Astrocyte (in vitro differentiated cells and primary cell): ENCODE results near the gene MISP. TPM values are rescaled to one million over a fixed set of nuclear protein-coding genes. Genes with fewer than 3 reads are reported as not detected.
A peak's percentile ranks its signal among the peaks of the same experiment; 100 is the strongest.

Experiments
- DNase-seq: peaks from one replicate; pipeline ENCODE4 v3.0.0-alpha.2; 2010; ENCODE audit warnings: low read depth
- FAIRE-seq: peaks from 2 replicates; lab custom pipeline; 2011; peaks lifted over from hg19 to GRCh38; lab: Jason Lieb, UNC
- H2AFZ ChIP-seq: 2 replicates; pipeline ENCODE4 v1.6.0; 2012; ENCODE audit warnings: low read depth, low read length, inconsistent platforms
- H3K27ac ChIP-seq: 2 replicates; pipeline ENCODE4 v1.5.1; 2011; ENCODE audit warnings: low read depth, low read length, inconsistent platforms
- H3K27me3 ChIP-seq: 2 replicates; pipeline ENCODE4 v1.6.0; 2011; ENCODE audit warnings: low read length, inconsistent platforms; ENCODE audit not compliant: insufficient read depth
- H3K36me3 ChIP-seq: 2 replicates; pipeline ENCODE4 v1.5.1; 2011; ENCODE audit warnings: low read length, inconsistent platforms; ENCODE audit not compliant: insufficient read depth
- H3K4me1 ChIP-seq: 2 replicates; pipeline ENCODE4 v1.5.1; 2011; ENCODE audit warnings: low read length, inconsistent platforms; ENCODE audit not compliant: insufficient read depth
- H3K4me2 ChIP-seq: 2 replicates; pipeline ENCODE4 v1.6.0; 2012; ENCODE audit warnings: low read length, inconsistent platforms
- H3K4me3 ChIP-seq: 2 replicates; pipeline ENCODE4 v1.5.1; 2011; ENCODE audit warnings: low read depth, mild to moderate bottlenecking, low read length, inconsistent platforms; ENCODE audit not compliant: insufficient read depth
- H3K79me2 ChIP-seq: 2 replicates; pipeline ENCODE4 v1.6.0; 2012; ENCODE audit warnings: mild to moderate bottlenecking, low read length, inconsistent platforms; ENCODE audit not compliant: insufficient read depth
- H3K9ac ChIP-seq: 2 replicates; pipeline ENCODE4 v1.6.0; 2012; ENCODE audit warnings: mild to moderate bottlenecking, low read length, inconsistent platforms
- H3K9me3 ChIP-seq: 2 replicates; pipeline ENCODE4 v1.5.1; 2012; ENCODE audit warnings: low read depth, mild to moderate bottlenecking, low read length, inconsistent platforms; ENCODE audit not compliant: insufficient read depth
- H4K20me1 ChIP-seq: 2 replicates; pipeline ENCODE4 v1.6.0; 2012; ENCODE audit warnings: low read length, inconsistent platforms; ENCODE audit not compliant: insufficient read depth
- H3K27ac Mint-ChIP-seq: one replicate; pipeline ENCODE4 v1.8.0; 2021; ENCODE audit warnings: mild to moderate bottlenecking, mixed read lengths; ENCODE audit not compliant: unreplicated experiment
- H3K27me3 Mint-ChIP-seq: one replicate; pipeline ENCODE4 v1.8.0; 2021; ENCODE audit warnings: low read depth, mixed read lengths; ENCODE audit not compliant: unreplicated experiment
- H3K36me3 Mint-ChIP-seq: one replicate; pipeline ENCODE4 v1.8.0; 2021; ENCODE audit warnings: low read depth, mixed read lengths; ENCODE audit not compliant: unreplicated experiment
- H3K4me1 Mint-ChIP-seq: one replicate; pipeline ENCODE4 v1.8.0; 2021; ENCODE audit warnings: low read depth, mixed read lengths; ENCODE audit not compliant: unreplicated experiment
- H3K4me3 Mint-ChIP-seq: one replicate; pipeline ENCODE4 v1.8.0; 2021; ENCODE audit warnings: mild to moderate bottlenecking, moderate library complexity, mixed read lengths; ENCODE audit not compliant: unreplicated experiment
- H3K9me3 Mint-ChIP-seq: one replicate; pipeline ENCODE4 v1.8.0; 2021; ENCODE audit warnings: mild to moderate bottlenecking, mixed read lengths; ENCODE audit not compliant: unreplicated experiment
- CTCF ChIP-seq: IDR thresholded peaks from 2 replicates; pipeline ENCODE4 v1.5.1; 2011; ENCODE audit warnings: low read depth, mild to moderate bottlenecking, inconsistent platforms, low read length, moderate library complexity; ENCODE audit not compliant: insufficient read depth
- EZH2 ChIP-seq: IDR thresholded peaks from 2 replicates; pipeline ENCODE4 v1.6.1; 2012; ENCODE audit warnings: mild to moderate bottlenecking, low read length, inconsistent platforms; ENCODE audit not compliant: insufficient read depth
- total RNA-seq: library from RNA; stranded (reverse); gene quantifications from 2 replicates; pipeline ENCODE4 v1.2.1, GENCODE V29; 2021

MISP gene
- total RNA-seq, 1 donor from 2014 or later = 0.43 TPM

DNA sequence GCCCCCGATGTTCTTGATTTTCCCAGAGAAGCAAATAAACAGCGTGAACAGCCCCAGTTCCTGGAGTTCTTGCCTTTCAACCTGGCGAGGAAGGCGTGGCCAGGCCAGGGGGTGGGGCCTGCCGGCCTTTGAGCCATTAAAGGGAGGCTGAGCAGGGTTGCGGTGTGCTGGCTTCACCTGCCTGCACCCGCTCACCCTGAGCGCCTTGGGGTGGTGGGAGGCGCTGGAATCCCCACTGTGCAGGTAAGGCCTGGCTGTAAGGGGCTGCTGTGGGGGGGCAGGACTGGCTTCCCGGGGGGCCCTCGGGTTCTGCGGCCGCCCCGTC, 2.7 kb upstream of the MISP start:
- FAIRE-seq = no peak
- H3K27me3 ChIP-seq = no peaks in the 10 kb centered on the region
- H3K36me3 ChIP-seq = no peaks in the 10 kb centered on the region
- no peak overlapping the region for H2AFZ ChIP-seq
- no peaks in the 10 kb centered on the region for H4K20me1 ChIP-seq
- no peak for DNase-seq
- Mint-ChIP-seq H3K4me3 (no peak overlapping the region), H3K4me1 (peaks cover 1% of the 10 kb centered on the region), H3K27me3 (no peaks in the 10 kb centered on the region), H3K9me3 (peaks cover 14% of the 10 kb centered on the region), H3K36me3 (peaks cover 9% of the 10 kb centered on the region), H3K27ac (no peak overlapping the region)
- H3K9ac ChIP-seq = no peak overlapping the region
- H3K4me2 ChIP-seq = no peak overlapping the region
- no peak overlapping the region for H3K27ac ChIP-seq
- no peaks in the 10 kb centered on the region for H3K79me2 ChIP-seq
- peaks cover 13% of the 10 kb centered on the region for H3K9me3 ChIP-seq
- TF ChIP-seq CTCF = no peak
- TF ChIP-seq EZH2 = no peak
- peaks cover 19% of the 10 kb centered on the region for H3K4me1 ChIP-seq
- no peak overlapping the region for H3K4me3 ChIP-seq

DNA sequence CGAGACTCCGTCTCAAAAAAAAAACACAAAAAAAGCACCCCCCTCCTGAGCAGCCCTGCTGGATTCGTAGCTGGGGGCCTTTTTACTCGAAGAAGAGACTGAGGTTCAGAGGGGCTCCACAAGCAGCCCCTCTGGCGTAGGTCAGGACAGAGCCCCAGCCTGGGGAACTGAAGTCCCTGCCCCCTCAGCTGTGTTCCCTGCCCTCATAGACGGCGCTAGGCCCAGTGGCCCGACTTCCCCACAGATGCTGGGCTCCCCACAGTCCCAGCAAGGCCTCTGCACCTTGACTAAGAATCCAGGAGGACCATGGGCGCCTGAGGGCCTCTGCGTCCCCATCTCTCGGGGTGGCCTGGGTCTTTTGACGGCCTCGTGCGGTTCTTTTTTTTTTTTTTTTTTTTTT, 1.1 kb upstream of the MISP start:
- TF ChIP-seq CTCF (no peak), EZH2 (no peak)
- Histone ChIP-seq H2AFZ (no peak overlapping the region), H3K9ac (no peak overlapping the region), H3K27me3 (no peaks in the 10 kb centered on the region), H3K36me3 (no peaks in the 10 kb centered on the region), H3K79me2 (no peaks in the 10 kb centered on the region), H4K20me1 (no peaks in the 10 kb centered on the region), H3K27ac (no peak overlapping the region), H3K9me3 (peaks cover 13% of the 10 kb centered on the region), H3K4me3 (no peak overlapping the region), H3K4me1 (peaks cover 22% of the 10 kb centered on the region), H3K4me2 (no peak overlapping the region)
- no peaks in the 10 kb centered on the region for H3K27me3 Mint-ChIP-seq
- peaks cover 4% of the 10 kb centered on the region for H3K36me3 Mint-ChIP-seq
- peaks cover 1% of the 10 kb centered on the region for H3K4me1 Mint-ChIP-seq
- DNase-seq (no peak), FAIRE-seq (no peak)
- no peak overlapping the region for H3K4me3 Mint-ChIP-seq
- no peak overlapping the region for H3K27ac Mint-ChIP-seq
- H3K9me3 Mint-ChIP-seq = peaks cover 4% of the 10 kb centered on the region

DNA sequence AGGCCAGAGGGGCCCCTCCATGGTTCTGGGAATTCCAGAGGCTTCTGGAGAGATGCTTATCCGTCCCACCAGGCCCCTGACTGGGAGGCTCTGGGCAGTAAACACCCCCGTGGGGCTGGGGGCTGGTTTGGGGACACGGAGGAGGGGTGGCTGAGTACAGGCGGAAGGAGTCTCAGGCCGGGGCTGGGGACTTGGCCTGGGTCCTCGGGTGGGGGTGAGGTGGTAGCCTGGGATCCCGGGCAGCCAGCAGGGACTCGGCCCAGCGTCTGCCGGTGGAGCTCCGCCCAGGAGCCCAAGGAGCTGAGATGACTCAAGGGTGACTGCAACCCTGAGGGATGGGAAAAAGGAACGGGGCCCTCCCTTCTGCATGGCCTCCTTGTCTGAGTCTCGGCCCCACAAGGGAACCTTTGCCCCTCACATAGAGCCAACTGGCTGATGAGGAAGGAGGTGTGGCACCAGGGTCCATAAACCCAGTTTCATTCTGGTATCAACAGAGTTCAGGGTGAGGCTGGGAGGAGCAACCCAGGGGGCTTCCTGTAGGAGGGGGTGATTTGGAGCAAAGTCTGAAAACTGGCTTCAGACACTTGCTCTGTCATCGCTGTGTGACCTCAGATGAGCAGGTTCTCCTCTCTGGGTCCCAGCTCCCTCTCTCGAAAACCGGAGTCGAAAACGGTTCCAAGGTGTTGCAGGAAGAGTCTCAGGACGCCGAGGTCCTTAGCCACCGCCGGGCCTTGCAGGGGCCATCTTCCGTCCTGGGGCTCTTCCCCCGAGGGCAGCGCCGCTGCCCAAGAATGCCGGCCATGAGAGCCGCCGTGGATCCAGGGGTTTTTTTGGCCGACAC, 809 bp downstream of the MISP start:
- no peaks in the 10 kb centered on the region for H3K79me2 ChIP-seq
- Mint-ChIP-seq H3K36me3 (peaks cover 2% of the 10 kb centered on the region), H3K27me3 (no peaks in the 10 kb centered on the region), H3K4me3 (no peak overlapping the region), H3K9me3 (peaks cover 16% of the 10 kb centered on the region), H3K4me1 (peaks cover 1% of the 10 kb centered on the region), H3K27ac (peak overlapping the region; percentile 84)
- TF ChIP-seq EZH2 (no peak), CTCF (no peak)
- peak overlapping the region; percentile 85 for H3K27ac ChIP-seq
- no peaks in the 10 kb centered on the region for H3K36me3 ChIP-seq
- no peaks in the 10 kb centered on the region for H3K27me3 ChIP-seq
- peaks cover 22% of the 10 kb centered on the region for H3K4me1 ChIP-seq
- H3K4me2 ChIP-seq = peak overlapping the region; percentile 61
- H3K4me3 ChIP-seq = no peak overlapping the region
- peak overlapping the region; percentile 54 for H2AFZ ChIP-seq
- H3K9ac ChIP-seq = peak overlapping the region; percentile 70
- DNase-seq (peak; percentile 70), FAIRE-seq (peak; percentile 34)
- H4K20me1 ChIP-seq = no peaks in the 10 kb centered on the region
- H3K9me3 ChIP-seq = peaks cover 10% of the 10 kb centered on the region
